SK-N-SH treated with all-trans-retinoic acid at 6 μM for 48 hours (cell line): ENCODE data around the gene EPS8L3.

Experiments used
- ATAC-seq: fragments of 200-7000 bp; cut with Tn5 transposase; 3 replicates; pipeline ENCODE4 v1.9.1; 2020; ENCODE audit warnings: mild to moderate bottlenecking, moderate library complexity
- ARNTL ChIP-seq: fragments of 450-650 bp; formaldehyde crosslinking; IDR thresholded peaks from 2 replicates; pipeline ENCODE4 v1.5.0; 2020; ENCODE audit warnings: low read depth, mild to moderate bottlenecking, moderate library complexity, borderline replicate concordance
- CREB5 ChIP-seq: fragments of 250-450 bp; sonication (Bioruptor Pico); IDR thresholded peaks from 2 replicates; pipeline ENCODE4 v1.5.1; 2020; ENCODE audit warnings: low read depth, mild to moderate bottlenecking, moderate library complexity
- CSDC2 ChIP-seq: fragments of 250-450 bp; sonication (Bioruptor Pico); IDR thresholded peaks from 2 replicates; pipeline ENCODE4 v1.5.0; 2020; ENCODE audit warnings: mild to moderate bottlenecking, moderate library complexity
- CSRNP3 ChIP-seq: fragments of 250-450 bp; sonication (Bioruptor Pico); IDR thresholded peaks from 2 replicates; pipeline ENCODE4 v1.5.1; 2021; ENCODE audit warnings: mild to moderate bottlenecking, moderate library complexity
- ESRRG ChIP-seq: fragments of 250-450 bp; sonication (Bioruptor Pico); IDR thresholded peaks from 2 replicates; pipeline ENCODE4 v1.6.1; 2021; ENCODE audit warnings: mild to moderate bottlenecking
- GLIS3 ChIP-seq: fragments of 250-450 bp; sonication (Bioruptor Pico); IDR thresholded peaks from 2 replicates; pipeline ENCODE4 v1.5.0; 2020; ENCODE audit warnings: mild to moderate bottlenecking, moderate library complexity
- ISL1 ChIP-seq: fragments of 250-450 bp; sonication (Bioruptor Pico); IDR thresholded peaks from 2 replicates; pipeline ENCODE4 v2.1.2; 2022; ENCODE audit warnings: mild to moderate bottlenecking, moderate library complexity
- OSR1 ChIP-seq: fragments of 250-450 bp; sonication (Bioruptor Pico); IDR thresholded peaks from 2 replicates; pipeline ENCODE4 v1.8.0; 2022; ENCODE audit warnings: moderate library complexity, mild to moderate bottlenecking, inconsistent platforms
- POU6F1 ChIP-seq: fragments of 250-450 bp; sonication (Bioruptor Pico); IDR thresholded peaks from 2 replicates; pipeline ENCODE4 v1.8.0; 2021; ENCODE audit warnings: low read depth, mild to moderate bottlenecking, moderate library complexity, borderline replicate concordance
- RARB ChIP-seq: fragments of 250-450 bp; sonication (Bioruptor Pico); IDR thresholded peaks from 2 replicates; pipeline ENCODE4 v1.8.0; 2021; ENCODE audit warnings: mild to moderate bottlenecking, moderate library complexity
- SNAI2 ChIP-seq: fragments of 250-450 bp; sonication (Bioruptor Pico); IDR thresholded peaks from 2 replicates; pipeline ENCODE4 v1.5.0; 2020; ENCODE audit warnings: mild to moderate bottlenecking, moderate library complexity
- TCF4 ChIP-seq: fragments of 250-450 bp; sonication (Bioruptor Pico); IDR thresholded peaks from 2 replicates; pipeline ENCODE4 v1.8.0; 2021; ENCODE audit warnings: mild to moderate bottlenecking, moderate library complexity, borderline replicate concordance
- TOX ChIP-seq: fragments of 250-450 bp; sonication (Bioruptor Pico); IDR thresholded peaks from 2 replicates; pipeline ENCODE4 v1.8.0; 2021; ENCODE audit warnings: mild to moderate bottlenecking, moderate library complexity, borderline replicate concordance
- TSHZ2 ChIP-seq: fragments of 250-450 bp; sonication (Bioruptor Pico); IDR thresholded peaks from 2 replicates; pipeline ENCODE4 v1.5.0; 2020; ENCODE audit warnings: mild to moderate bottlenecking, moderate library complexity
- ZFP3 ChIP-seq: fragments of 250-450 bp; sonication (Bioruptor Pico); IDR thresholded peaks from 2 replicates; pipeline ENCODE4 v1.5.0; 2020; ENCODE audit warnings: mild to moderate bottlenecking, moderate library complexity
- ZFP30 ChIP-seq: fragments of 450-650 bp; formaldehyde crosslinking; IDR thresholded peaks from 2 replicates; pipeline ENCODE4 v1.5.0; 2022; ENCODE audit warnings: mild to moderate bottlenecking, moderate library complexity
- ZNF565 ChIP-seq: fragments of 450-650 bp; formaldehyde crosslinking; conservative IDR thresholded peaks from 2 replicates; pipeline ENCODE4 v1.5.0; 2020; ENCODE audit warnings: low read depth, mild to moderate bottlenecking, moderate library complexity
- ZNF70 ChIP-seq: fragments of 450-650 bp; formaldehyde crosslinking; IDR thresholded peaks from 2 replicates; pipeline ENCODE4 v1.5.0; 2020; ENCODE audit warnings: mild to moderate bottlenecking, moderate library complexity
- TF ChIP-seq, protein P1 (sequence below): fragments of 250-450 bp; sonication (Bioruptor Pico); IDR thresholded peaks from 2 replicates; pipeline ENCODE4 v1.8.0; 2020; ENCODE audit warnings: mild to moderate bottlenecking, moderate library complexity, borderline replicate concordance

The EPS8L3 gene

GRCh38 chr1:109786531-109787021 is 22.9 kb upstream of the EPS8L3 start:
- TF ChIP-seq ZNF565 (CRISPR knock-in tag) (no peak), TCF4 (no peak), OSR1 (CRISPR knock-in tag) (no peak), GLIS3 (no peak), ISL1 (CRISPR knock-in tag) (no peak), TSHZ2 (CRISPR knock-in tag) (no peak), SNAI2 (CRISPR knock-in tag) (no peak), TOX (no peak), ARNTL (CRISPR knock-in tag) (no peak), ZFP3 (CRISPR knock-in tag) (no peak), ZFP30 (CRISPR knock-in tag) (no peak), CSDC2 (CRISPR knock-in tag) (no peak), ZNF70 (CRISPR knock-in tag) (no peak), CREB5 (no peak), POU6F1 (CRISPR knock-in tag) (no peak)
- TF ChIP-seq, protein P1, sequence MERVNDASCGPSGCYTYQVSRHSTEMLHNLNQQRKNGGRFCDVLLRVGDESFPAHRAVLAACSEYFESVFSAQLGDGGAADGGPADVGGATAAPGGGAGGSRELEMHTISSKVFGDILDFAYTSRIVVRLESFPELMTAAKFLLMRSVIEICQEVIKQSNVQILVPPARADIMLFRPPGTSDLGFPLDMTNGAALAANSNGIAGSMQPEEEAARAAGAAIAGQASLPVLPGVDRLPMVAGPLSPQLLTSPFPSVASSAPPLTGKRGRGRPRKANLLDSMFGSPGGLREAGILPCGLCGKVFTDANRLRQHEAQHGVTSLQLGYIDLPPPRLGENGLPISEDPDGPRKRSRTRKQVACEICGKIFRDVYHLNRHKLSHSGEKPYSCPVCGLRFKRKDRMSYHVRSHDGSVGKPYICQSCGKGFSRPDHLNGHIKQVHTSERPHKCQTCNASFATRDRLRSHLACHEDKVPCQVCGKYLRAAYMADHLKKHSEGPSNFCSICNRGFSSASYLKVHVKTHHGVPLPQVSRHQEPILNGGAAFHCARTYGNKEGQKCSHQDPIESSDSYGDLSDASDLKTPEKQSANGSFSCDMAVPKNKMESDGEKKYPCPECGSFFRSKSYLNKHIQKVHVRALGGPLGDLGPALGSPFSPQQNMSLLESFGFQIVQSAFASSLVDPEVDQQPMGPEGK, result no peak
- TF ChIP-seq, all 23 proteins: peak for 0
- ATAC-seq, result no peak; the same call in 2 of the 3 replicates

- no peak for ATAC-seq
- TF ChIP-seq ESRRG (CRISPR knock-in tag) (no peak), SNAI2 (CRISPR knock-in tag) (no peak), TSHZ2 (CRISPR knock-in tag) (no peak), ZFP3 (CRISPR knock-in tag) (no peak), CSRNP3 (CRISPR knock-in tag) (no peak), GLIS3 (no peak), OSR1 (CRISPR knock-in tag) (no peak), ZNF70 (CRISPR knock-in tag) (no peak), RARB (no peak), TCF4 (no peak), ZNF565 (CRISPR knock-in tag) (no peak)
Observed at GRCh38 chr1:109786112-109786480, 22.4 kb upstream of the EPS8L3 start.
